ENCODE data around the gene LGALS9.

The LGALS9 gene

DNA sequence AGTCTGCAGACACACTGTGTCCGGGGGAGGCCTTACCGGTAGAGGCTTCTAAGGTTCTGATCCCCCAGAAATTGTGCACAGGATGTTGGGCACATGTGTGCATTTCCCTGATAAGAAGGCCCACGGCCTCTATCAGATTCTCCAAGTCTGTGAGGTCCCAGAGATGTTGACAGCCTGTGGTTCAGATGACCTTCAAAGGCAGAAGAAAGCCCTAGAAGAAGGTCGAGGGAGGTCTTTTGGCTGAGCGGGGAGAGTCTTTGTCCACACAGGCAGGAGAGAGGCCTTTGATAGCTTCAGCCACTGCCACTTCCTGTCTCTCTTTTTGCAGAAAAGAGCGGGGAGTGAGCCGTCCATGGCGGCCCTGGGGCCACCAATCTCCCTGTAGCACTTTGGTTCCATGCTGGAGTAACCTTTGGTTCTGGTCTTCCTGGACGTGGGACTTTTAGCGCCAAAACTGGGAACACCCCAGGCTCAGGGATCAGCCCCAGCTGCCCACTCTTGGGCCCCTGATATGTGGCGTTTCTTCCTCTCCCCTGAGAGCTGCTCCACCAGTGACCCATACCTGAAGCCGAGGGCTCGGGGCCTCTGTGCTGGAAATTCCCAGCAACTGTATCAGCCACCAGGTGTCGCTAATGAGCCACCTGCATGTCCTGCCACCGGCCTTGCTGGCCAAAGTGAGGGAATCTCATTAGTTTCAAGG is 28.1 kb upstream of the LGALS9 start:
- Histone ChIP-seq H3K27me3 (ENCODE audit: control insufficient read depth, insufficient read depth, low read length, poor library complexity, severe bottlenecking) (no peaks in the 10 kb centered on the region), H3K27ac (ENCODE audit: insufficient read depth, low read depth, low read length, poor library complexity, severe bottlenecking) (no peak overlapping the region), H3K9me3 (ENCODE audit: control insufficient read depth, low read length) (no peaks in the 10 kb centered on the region), H3K4me1 (ENCODE audit: control insufficient read depth, insufficient read depth, low read length) (no peaks in the 10 kb centered on the region), H3K36me3 (ENCODE audit: control insufficient read depth, insufficient read depth, low read length) (no peaks in the 10 kb centered on the region), H3K4me3 (ENCODE audit: insufficient read depth, low read depth, low read length) (no peak overlapping the region)
- 62 to 64% methylated on average over 15 of the region's 15 CpGs for WGBS, 2 experiments

GRCh38 chr17:27603421-27603770 is 27.6 kb upstream of the LGALS9 start:
- H3K4me3 ChIP-seq (ENCODE audit: insufficient read depth, low read depth, low read length): no peak overlapping the region
- H3K9me3 ChIP-seq (ENCODE audit: control insufficient read depth, low read length): no peaks in the 10 kb centered on the region
- WGBS, 2 experiments: 82 to 85% methylated on average over 2 of the region's 2 CpGs
- H3K36me3 ChIP-seq (ENCODE audit: control insufficient read depth, insufficient read depth, low read length): no peaks in the 10 kb centered on the region
- no peaks in the 10 kb centered on the region for H3K27me3 ChIP-seq (ENCODE audit: control insufficient read depth, insufficient read depth, low read length, poor library complexity, severe bottlenecking)
- no peak overlapping the region for H3K27ac ChIP-seq (ENCODE audit: insufficient read depth, low read depth, low read length, poor library complexity, severe bottlenecking)
- H3K4me1 ChIP-seq (ENCODE audit: control insufficient read depth, insufficient read depth, low read length): no peaks in the 10 kb centered on the region

- H3K36me3 ChIP-seq (ENCODE audit: control insufficient read depth, insufficient read depth, low read length): no peaks in the 10 kb centered on the region
- WGBS, 2 experiments: 94 to 96% methylated on average over 22 of the region's 22 CpGs
- H3K27ac ChIP-seq (ENCODE audit: insufficient read depth, low read depth, low read length, poor library complexity, severe bottlenecking): no peak overlapping the region
- no peaks in the 10 kb centered on the region for H3K27me3 ChIP-seq (ENCODE audit: control insufficient read depth, insufficient read depth, low read length, poor library complexity, severe bottlenecking)
- H3K9me3 ChIP-seq (ENCODE audit: control insufficient read depth, low read length): no peaks in the 10 kb centered on the region
- no peaks in the 10 kb centered on the region for H3K4me1 ChIP-seq (ENCODE audit: control insufficient read depth, insufficient read depth, low read length)
- H3K4me3 ChIP-seq (ENCODE audit: insufficient read depth, low read depth, low read length): no peak overlapping the region
Observed at GRCh38 chr17:27603880-27604794, 26.9 kb upstream of the LGALS9 start.

DNA sequence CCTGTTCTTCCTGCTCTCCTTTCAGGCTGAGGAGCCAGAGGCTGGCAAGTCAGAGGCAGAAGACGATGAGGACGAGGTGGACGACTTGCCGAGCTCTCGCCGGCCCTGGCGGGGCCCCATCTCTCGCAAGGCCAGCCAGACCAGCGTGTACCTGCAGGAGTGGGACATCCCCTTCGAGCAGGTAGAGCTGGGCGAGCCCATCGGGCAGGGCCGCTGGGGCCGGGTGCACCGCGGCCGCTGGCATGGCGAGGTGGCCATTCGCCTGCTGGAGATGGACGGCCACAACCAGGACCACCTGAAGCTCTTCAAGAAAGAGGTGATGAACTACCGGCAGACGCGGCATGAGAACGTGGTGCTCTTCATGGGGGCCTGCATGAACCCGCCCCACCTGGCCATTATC is 25.6 kb upstream of the LGALS9 start:
- Histone ChIP-seq H3K9me3 (ENCODE audit: control insufficient read depth, low read length) (no peaks in the 10 kb centered on the region), H3K27ac (ENCODE audit: insufficient read depth, low read depth, low read length, poor library complexity, severe bottlenecking) (no peak overlapping the region), H3K4me1 (ENCODE audit: control insufficient read depth, insufficient read depth, low read length) (no peaks in the 10 kb centered on the region), H3K4me3 (ENCODE audit: insufficient read depth, low read depth, low read length) (no peak overlapping the region), H3K27me3 (ENCODE audit: control insufficient read depth, insufficient read depth, low read length, poor library complexity, severe bottlenecking) (no peaks in the 10 kb centered on the region), H3K36me3 (ENCODE audit: control insufficient read depth, insufficient read depth, low read length) (no peaks in the 10 kb centered on the region)
- 95 to 97% methylated on average over 25 of the region's 25 CpGs for WGBS, 2 experiments

GRCh38 chr17:27607521-27608091 is 23.4 kb upstream of the LGALS9 start:
- Histone ChIP-seq H3K36me3 (ENCODE audit: control insufficient read depth, insufficient read depth, low read length) (peaks cover 7% of the 10 kb centered on the region), H3K4me1 (ENCODE audit: control insufficient read depth, insufficient read depth, low read length) (no peaks in the 10 kb centered on the region), H3K27me3 (ENCODE audit: control insufficient read depth, insufficient read depth, low read length, poor library complexity, severe bottlenecking) (no peaks in the 10 kb centered on the region), H3K4me3 (ENCODE audit: insufficient read depth, low read depth, low read length) (no peak overlapping the region), H3K9me3 (ENCODE audit: control insufficient read depth, low read length) (no peaks in the 10 kb centered on the region), H3K27ac (ENCODE audit: insufficient read depth, low read depth, low read length, poor library complexity, severe bottlenecking) (no peak overlapping the region)
- 91 to 95% methylated on average over 16 of the region's 16 CpGs for WGBS, 2 experiments

DNA sequence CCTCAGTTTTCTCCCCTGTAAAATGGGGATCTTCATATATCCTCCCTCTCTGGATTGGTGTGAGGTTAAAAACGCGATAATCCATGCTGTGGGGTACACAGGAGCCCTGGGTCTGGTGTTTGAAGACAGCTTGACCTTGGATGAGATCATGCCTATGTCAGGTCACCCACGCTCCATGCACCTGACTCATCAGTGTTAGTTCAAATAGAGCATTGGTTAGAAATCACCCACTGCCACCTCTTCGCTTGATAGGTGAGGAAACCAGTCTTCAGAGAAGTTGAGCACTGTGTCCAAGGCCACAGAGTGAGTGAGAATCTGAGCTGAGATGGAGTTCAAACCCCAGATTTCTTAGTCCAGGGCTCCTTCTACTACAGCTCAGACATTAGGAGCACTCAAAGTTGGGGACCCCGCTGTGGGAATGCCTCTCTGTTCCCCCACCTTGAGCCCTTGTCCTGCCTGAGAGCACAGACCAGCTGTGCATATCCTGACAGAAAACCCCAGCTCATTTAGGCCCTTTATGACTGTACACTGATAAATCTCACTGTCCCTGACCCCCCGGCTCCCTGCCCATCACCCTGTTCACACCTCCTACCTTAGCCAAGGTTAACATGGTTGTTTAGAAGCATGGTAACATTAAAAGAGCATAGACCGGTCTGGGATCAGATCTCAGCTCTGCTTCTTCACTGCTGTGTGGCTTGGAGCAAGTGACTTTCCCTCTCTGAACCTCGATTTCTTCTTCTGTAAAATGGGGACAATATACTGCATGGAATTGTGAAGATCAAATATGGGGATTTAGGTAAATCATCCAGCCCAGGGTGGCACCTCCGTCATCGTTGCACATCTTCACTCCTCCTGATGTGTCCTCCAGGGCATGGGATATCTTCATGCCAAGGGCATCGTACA is 22.4 kb upstream of the LGALS9 start:
- WGBS, 2 experiments: 88 to 91% methylated on average over 11 of the region's 11 CpGs
- Histone ChIP-seq H3K4me1 (ENCODE audit: control insufficient read depth, insufficient read depth, low read length) (no peaks in the 10 kb centered on the region), H3K36me3 (ENCODE audit: control insufficient read depth, insufficient read depth, low read length) (peaks cover 7% of the 10 kb centered on the region), H3K27ac (ENCODE audit: insufficient read depth, low read depth, low read length, poor library complexity, severe bottlenecking) (no peak overlapping the region), H3K27me3 (ENCODE audit: control insufficient read depth, insufficient read depth, low read length, poor library complexity, severe bottlenecking) (no peaks in the 10 kb centered on the region), H3K9me3 (ENCODE audit: control insufficient read depth, low read length) (no peaks in the 10 kb centered on the region), H3K4me3 (ENCODE audit: insufficient read depth, low read depth, low read length) (no peak overlapping the region)

GRCh38 chr17:27609611-27610303 is 21.2 kb upstream of the LGALS9 start:
- H3K36me3 ChIP-seq (ENCODE audit: control insufficient read depth, insufficient read depth, low read length): peaks cover 7% of the 10 kb centered on the region
- no peak overlapping the region for H3K4me3 ChIP-seq (ENCODE audit: insufficient read depth, low read depth, low read length)
- 91 to 92% methylated on average over 11 of the region's 11 CpGs for WGBS, 2 experiments
- no peaks in the 10 kb centered on the region for H3K4me1 ChIP-seq (ENCODE audit: control insufficient read depth, insufficient read depth, low read length)
- no peak overlapping the region for H3K27ac ChIP-seq (ENCODE audit: insufficient read depth, low read depth, low read length, poor library complexity, severe bottlenecking)
- no peaks in the 10 kb centered on the region for H3K27me3 ChIP-seq (ENCODE audit: control insufficient read depth, insufficient read depth, low read length, poor library complexity, severe bottlenecking)
- no peaks in the 10 kb centered on the region for H3K9me3 ChIP-seq (ENCODE audit: control insufficient read depth, low read length)

GRCh38 chr17:27610304-27610677 is 20.7 kb upstream of the LGALS9 start:
- H3K9me3 ChIP-seq (ENCODE audit: control insufficient read depth, low read length): no peaks in the 10 kb centered on the region
- H3K4me3 ChIP-seq (ENCODE audit: insufficient read depth, low read depth, low read length): no peak overlapping the region
- H3K4me1 ChIP-seq (ENCODE audit: control insufficient read depth, insufficient read depth, low read length): no peaks in the 10 kb centered on the region
- H3K36me3 ChIP-seq (ENCODE audit: control insufficient read depth, insufficient read depth, low read length): peaks cover 7% of the 10 kb centered on the region
- 93 to 96% methylated on average over 3 to 4 of the region's 4 CpGs for WGBS, 2 experiments
- H3K27me3 ChIP-seq (ENCODE audit: control insufficient read depth, insufficient read depth, low read length, poor library complexity, severe bottlenecking): no peaks in the 10 kb centered on the region
- H3K27ac ChIP-seq (ENCODE audit: insufficient read depth, low read depth, low read length, poor library complexity, severe bottlenecking): no peak overlapping the region

- Histone ChIP-seq H3K4me3 (ENCODE audit: insufficient read depth, low read depth, low read length) (no peak overlapping the region), H3K27ac (ENCODE audit: insufficient read depth, low read depth, low read length, poor library complexity, severe bottlenecking) (no peak overlapping the region), H3K27me3 (ENCODE audit: control insufficient read depth, insufficient read depth, low read length, poor library complexity, severe bottlenecking) (no peaks in the 10 kb centered on the region), H3K4me1 (ENCODE audit: control insufficient read depth, insufficient read depth, low read length) (no peaks in the 10 kb centered on the region), H3K9me3 (ENCODE audit: control insufficient read depth, low read length) (no peaks in the 10 kb centered on the region), H3K36me3 (ENCODE audit: control insufficient read depth, insufficient read depth, low read length) (peaks cover 10% of the 10 kb centered on the region)
- 89 to 92% methylated on average over 3 of the region's 3 CpGs for WGBS, 2 experiments
Observed at GRCh38 chr17:27612160-27612770, 18.7 kb upstream of the LGALS9 start.
